ENCODE measurements around the gene MCUR1. TPM values are rescaled to one million over a fixed set of nuclear protein-coding genes. Genes with fewer than 3 reads are reported as not detected.

Gene MCUR1
- total and polyA plus RNA-seq, 2 of the 13 experiments (the other 11 are each of a cell fraction or from before 2014, with no cell fraction given), result 8.0 to 29.6 TPM

DNA sequence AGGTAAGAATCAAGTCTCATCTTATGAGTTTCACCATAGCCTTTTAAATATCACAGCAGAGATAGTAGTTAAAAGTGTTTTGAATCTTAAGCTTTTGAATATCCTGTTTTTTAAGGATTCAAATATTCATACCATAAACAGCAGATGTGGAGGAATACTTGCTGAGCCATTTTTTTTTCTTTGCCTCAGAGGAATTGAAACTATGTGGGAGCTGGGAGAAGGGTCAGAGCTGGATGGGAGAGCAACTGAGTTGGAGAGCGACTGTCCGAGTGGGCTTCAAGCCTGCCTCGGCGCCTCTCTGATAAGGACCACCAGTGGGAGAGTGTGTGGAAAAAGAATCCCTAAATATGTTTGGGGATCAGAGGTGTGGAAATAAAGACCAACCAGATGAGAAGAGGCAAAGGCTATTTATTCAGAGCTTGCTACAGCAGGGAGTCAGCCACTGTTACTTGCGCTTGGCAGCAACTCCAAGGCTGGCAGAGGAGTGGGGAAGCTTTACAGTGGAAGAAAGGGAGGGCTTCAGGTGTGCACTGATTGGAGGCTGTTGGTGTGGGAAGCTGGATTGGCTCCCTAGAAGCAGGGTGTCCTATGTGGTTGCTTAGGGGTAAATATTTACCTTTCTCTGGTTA, 34.3 kb upstream of the MCUR1 start (continued):
- TF ChIP-seq, protein P1, sequence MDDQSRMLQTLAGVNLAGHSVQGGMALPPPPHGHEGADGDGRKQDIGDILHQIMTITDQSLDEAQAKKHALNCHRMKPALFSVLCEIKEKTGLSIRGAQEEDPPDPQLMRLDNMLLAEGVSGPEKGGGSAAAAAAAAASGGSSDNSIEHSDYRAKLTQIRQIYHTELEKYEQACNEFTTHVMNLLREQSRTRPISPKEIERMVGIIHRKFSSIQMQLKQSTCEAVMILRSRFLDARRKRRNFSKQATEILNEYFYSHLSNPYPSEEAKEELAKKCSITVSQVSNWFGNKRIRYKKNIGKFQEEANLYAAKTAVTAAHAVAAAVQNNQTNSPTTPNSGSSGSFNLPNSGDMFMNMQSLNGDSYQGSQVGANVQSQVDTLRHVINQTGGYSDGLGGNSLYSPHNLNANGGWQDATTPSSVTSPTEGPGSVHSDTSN (CRISPR knock-in tag; IDR thresholded peaks at IDR 0.05; ENCODE audit: borderline replicate concordance), result no peak
- no peak for TF ChIP-seq NFKB2 (CRISPR knock-in tag; IDR thresholded peaks at IDR 0.05; ENCODE audit: borderline replicate concordance)
- TF ChIP-seq, protein P2, sequence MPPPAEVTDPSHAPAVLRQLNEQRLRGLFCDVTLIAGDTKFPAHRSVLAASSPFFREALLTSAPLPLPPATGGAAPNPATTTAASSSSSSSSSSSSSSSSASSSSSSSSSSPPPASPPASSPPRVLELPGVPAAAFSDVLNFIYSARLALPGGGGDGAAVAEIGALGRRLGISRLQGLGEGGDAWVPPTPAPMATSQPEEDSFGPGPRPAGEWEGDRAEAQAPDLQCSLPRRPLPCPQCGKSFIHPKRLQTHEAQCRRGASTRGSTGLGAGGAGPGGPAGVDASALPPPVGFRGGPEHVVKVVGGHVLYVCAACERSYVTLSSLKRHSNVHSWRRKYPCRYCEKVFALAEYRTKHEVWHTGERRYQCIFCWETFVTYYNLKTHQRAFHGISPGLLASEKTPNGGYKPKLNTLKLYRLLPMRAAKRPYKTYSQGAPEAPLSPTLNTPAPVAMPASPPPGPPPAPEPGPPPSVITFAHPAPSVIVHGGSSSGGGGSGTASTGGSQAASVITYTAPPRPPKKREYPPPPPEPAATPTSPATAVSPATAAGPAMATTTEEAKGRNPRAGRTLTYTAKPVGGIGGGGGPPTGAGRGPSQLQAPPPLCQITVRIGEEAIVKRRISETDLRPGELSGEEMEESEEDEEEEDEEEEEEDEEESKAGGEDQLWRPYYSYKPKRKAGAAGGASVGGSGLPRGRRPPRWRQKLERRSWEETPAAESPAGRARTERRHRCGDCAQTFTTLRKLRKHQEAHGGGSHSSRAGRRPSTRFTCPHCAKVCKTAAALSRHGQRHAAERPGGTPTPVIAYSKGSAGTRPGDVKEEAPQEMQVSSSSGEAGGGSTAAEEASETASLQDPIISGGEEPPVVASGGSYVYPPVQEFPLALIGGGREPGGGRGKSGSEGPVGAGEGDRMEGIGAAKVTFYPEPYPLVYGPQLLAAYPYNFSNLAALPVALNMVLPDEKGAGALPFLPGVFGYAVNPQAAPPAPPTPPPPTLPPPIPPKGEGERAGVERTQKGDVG (CRISPR knock-in tag; IDR thresholded peaks at IDR 0.05; ENCODE audit: borderline replicate concordance), result no peak
- no peak for TF ChIP-seq RFX1 (IDR thresholded peaks at IDR 0.05)
- TF ChIP-seq RFXAP (CRISPR knock-in tag; IDR thresholded peaks at IDR 0.05; ENCODE audit: borderline replicate concordance), result no peak

GRCh38 chr6:13847326-13848050, 33.1 kb upstream of the MCUR1 start:
- Histone ChIP-seq H3K4me3 (replicated peaks in 1 of 3; ENCODE audit: insufficient read depth in 1 of 3, low read depth in 2 of 3, low read length in 3 of 3) (peak overlapping the region in 2 of 3 experiments; percentile 22 to 59; a peak in 2 of 6 replicates), H2AFZ (ENCODE audit: low read length) (peak overlapping the region; percentile 78), H3K27me3 (ENCODE audit: control insufficient read depth in 1 of 2, insufficient read depth in 2 of 2, low read length in 2 of 2) (peaks cover 0 to 5% of the 10 kb centered on the region in 2 experiments; a peak in 2 of 5 replicates), H3K4me1 (ENCODE audit: insufficient read depth, low read length) (peaks cover 15% of the 10 kb centered on the region), H3K79me2 (ENCODE audit: insufficient read depth, low read length) (no peaks in the 10 kb centered on the region), H3K27ac (ENCODE audit: extremely low read length, insufficient read depth, low read length) (no peak overlapping the region), H3K36me3 (replicated peaks in 1 of 2; ENCODE audit: control insufficient read depth in 1 of 2, insufficient read depth in 2 of 2, low read length in 2 of 2) (no peaks in the 10 kb centered on the region), H3K9me3 (ENCODE audit: low read length) (no peaks in the 10 kb centered on the region), H3K4me2 (ENCODE audit: low read depth, low read length) (peak overlapping the region; percentile 90), H3K9ac (ENCODE audit: insufficient read depth, low read depth, low read length) (no peak overlapping the region), H4K20me1 (ENCODE audit: insufficient read depth, low read length) (no peaks in the 10 kb centered on the region)
- CTCF ChIA-PET (ENCODE audit: low intra/inter-chr PET ratio, low total read pairs), result no interaction called here
- in situ Hi-C loops (cut with HindIII; ENCODE audit: extremely low pct_ligation_motif_present, low pct_unique_long_range_greater_than_20kb), result no loop called here
- FAIRE-seq (no peak), ATAC-seq (peak; percentile 26), DNase-seq (ENCODE audit: low spot score) (no peak)
- BruUV-seq (replicated peaks), result no TSS peak
- intact Hi-C loops (cut with micrococcal nuclease; ENCODE audit: unreplicated experiment), result no loop called here
- 24% methylated on average over 11 of the region's 11 CpGs for WGBS (ENCODE audit: low lambda C conversion rate)
- POLR2A ChIA-PET, result interaction anchor here (1.1 kb wide), 1 partner anchor 33 kb away, joined by 5 read pairs; the partner anchor contains the start of gene MCUR1
- TF ChIP-seq ZNF234 (CRISPR knock-in tag; conservative IDR thresholded peaks at IDR 0.05) (no peak), ZNF577 (CRISPR knock-in tag; IDR thresholded peaks at IDR 0.05; ENCODE audit: borderline replicate concordance, low read depth) (no peak), KMT2A (CRISPR knock-in tag; IDR thresholded peaks at IDR 0.05) (no peak)
- TF ChIP-seq, protein P3, sequence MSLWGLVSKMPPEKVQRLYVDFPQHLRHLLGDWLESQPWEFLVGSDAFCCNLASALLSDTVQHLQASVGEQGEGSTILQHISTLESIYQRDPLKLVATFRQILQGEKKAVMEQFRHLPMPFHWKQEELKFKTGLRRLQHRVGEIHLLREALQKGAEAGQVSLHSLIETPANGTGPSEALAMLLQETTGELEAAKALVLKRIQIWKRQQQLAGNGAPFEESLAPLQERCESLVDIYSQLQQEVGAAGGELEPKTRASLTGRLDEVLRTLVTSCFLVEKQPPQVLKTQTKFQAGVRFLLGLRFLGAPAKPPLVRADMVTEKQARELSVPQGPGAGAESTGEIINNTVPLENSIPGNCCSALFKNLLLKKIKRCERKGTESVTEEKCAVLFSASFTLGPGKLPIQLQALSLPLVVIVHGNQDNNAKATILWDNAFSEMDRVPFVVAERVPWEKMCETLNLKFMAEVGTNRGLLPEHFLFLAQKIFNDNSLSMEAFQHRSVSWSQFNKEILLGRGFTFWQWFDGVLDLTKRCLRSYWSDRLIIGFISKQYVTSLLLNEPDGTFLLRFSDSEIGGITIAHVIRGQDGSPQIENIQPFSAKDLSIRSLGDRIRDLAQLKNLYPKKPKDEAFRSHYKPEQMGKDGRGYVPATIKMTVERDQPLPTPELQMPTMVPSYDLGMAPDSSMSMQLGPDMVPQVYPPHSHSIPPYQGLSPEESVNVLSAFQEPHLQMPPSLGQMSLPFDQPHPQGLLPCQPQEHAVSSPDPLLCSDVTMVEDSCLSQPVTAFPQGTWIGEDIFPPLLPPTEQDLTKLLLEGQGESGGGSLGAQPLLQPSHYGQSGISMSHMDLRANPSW (CRISPR knock-in tag; IDR thresholded peaks at IDR 0.05; ENCODE audit: borderline replicate concordance), result no peak
- TF ChIP-seq, protein P4, sequence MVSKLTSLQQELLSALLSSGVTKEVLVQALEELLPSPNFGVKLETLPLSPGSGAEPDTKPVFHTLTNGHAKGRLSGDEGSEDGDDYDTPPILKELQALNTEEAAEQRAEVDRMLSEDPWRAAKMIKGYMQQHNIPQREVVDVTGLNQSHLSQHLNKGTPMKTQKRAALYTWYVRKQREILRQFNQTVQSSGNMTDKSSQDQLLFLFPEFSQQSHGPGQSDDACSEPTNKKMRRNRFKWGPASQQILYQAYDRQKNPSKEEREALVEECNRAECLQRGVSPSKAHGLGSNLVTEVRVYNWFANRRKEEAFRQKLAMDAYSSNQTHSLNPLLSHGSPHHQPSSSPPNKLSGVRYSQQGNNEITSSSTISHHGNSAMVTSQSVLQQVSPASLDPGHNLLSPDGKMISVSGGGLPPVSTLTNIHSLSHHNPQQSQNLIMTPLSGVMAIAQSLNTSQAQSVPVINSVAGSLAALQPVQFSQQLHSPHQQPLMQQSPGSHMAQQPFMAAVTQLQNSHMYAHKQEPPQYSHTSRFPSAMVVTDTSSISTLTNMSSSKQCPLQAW (CRISPR knock-in tag; IDR thresholded peaks at IDR 0.05), result no peak

Data from HepG2 (cell line).